Large intestine (tissue), 12 donors: Measurements from ENCODE around the gene OR5H15. TPM values are rescaled to one million over a fixed set of nuclear protein-coding genes. Genes with fewer than 3 reads are reported as not detected.
"Not testable (repeated sequence)": the region's sequence is repeated elsewhere in the genome, so short reads cannot be mapped to it uniquely, and the experiment has no call there.

Source experiments
- DNase-seq, 2 donors: peaks; one replicate each; pipeline versions ENCODE4 v3.0.0 to v3.0.0-alpha.2; 2013
- H3K27ac ChIP-seq: one replicate; pipeline ENCODE4 v1.5.1; 2013; ENCODE audit warnings: low read length
- H3K27me3 ChIP-seq: 2 replicates; pipeline ENCODE4 v1.6.1; 2013; ENCODE audit warnings: low read length; ENCODE audit not compliant: control insufficient read depth, insufficient read depth
- H3K36me3 ChIP-seq: 2 replicates; pipeline ENCODE4 v1.6.1; 2013; ENCODE audit warnings: low read length; ENCODE audit not compliant: control insufficient read depth, insufficient read depth
- H3K4me1 ChIP-seq: one replicate; pipeline ENCODE4 v1.6.1; 2013; ENCODE audit warnings: low read length; ENCODE audit not compliant: control insufficient read depth, insufficient read depth
- H3K4me3 ChIP-seq: one replicate; pipeline ENCODE4 v1.5.1; 2013; ENCODE audit warnings: low read length
- H3K9me3 ChIP-seq: one replicate; pipeline ENCODE4 v1.6.1; 2013; ENCODE audit warnings: mild to moderate bottlenecking, low read depth, low read length, moderate library complexity; ENCODE audit not compliant: control insufficient read depth
- WGBS: methylation state at CpG from one replicate; pipeline ENCODE4 v1.1.5; 2013; ENCODE audit warnings: low lambda C conversion rate; ENCODE audit not compliant: insufficient coverage; 5-methylcytosine and 5-hydroxymethylcytosine counted together
- long read RNA-seq, 11 donors: transcript quantifications; one replicate each; lab custom pipeline, GENCODE V29; 2026
- polyA plus RNA-seq: library from polyadenylated mRNA; unstranded; fragments of 120-200 nt; gene quantifications from one replicate; pipeline ENCODE4 v1.2.1, GENCODE V29; 2013

OR5H15 gene
- polyA plus RNA-seq: not detected
- long read RNA-seq, donor 1: 0 reads
- long read RNA-seq, donor 2: 0 reads
- long read RNA-seq, donor 3: 0 reads
- long read RNA-seq, donor 4: 0 reads
- long read RNA-seq, donor 5: 0 reads
- long read RNA-seq, donor 6: 0 reads
- long read RNA-seq, donor 7: 0 reads
- long read RNA-seq, donor 8: 0 reads
- long read RNA-seq, donor 9: 0 reads
- long read RNA-seq, donor 10: 0 reads
- long read RNA-seq, donor 11: 0 reads

GRCh38 chr3:98166396-98166795 is at the start of gene OR5H15:
OR5H15 (plus strand) TSS chr3:98166696; CDS start chr3:98168700, 2,004 bp downstream.
- Histone ChIP-seq H3K4me1 (no peaks in the 10 kb centered on the region), H3K9me3 (no peaks in the 10 kb centered on the region), H3K27ac (no peak within 1 kb of the TSS), H3K27me3 (no peaks in the 10 kb centered on the region), H3K4me3 (no peak within 1 kb of the TSS), H3K36me3 (no peaks in the 10 kb centered on the region)
- no peak for DNase-seq
- 89% methylated on average over 3 of the region's 3 CpGs for WGBS

- WGBS: 100% methylated on average over 1 of the region's 1 CpG
- no peak for DNase-seq
- H3K27me3 ChIP-seq: no peaks in the 10 kb centered on the region
- H3K4me3 ChIP-seq: no peak within 1 kb of the TSS
- H3K4me1 ChIP-seq: no peaks in the 10 kb centered on the region
- no peaks in the 10 kb centered on the region for H3K9me3 ChIP-seq
- no peak within 1 kb of the TSS for H3K27ac ChIP-seq
- H3K36me3 ChIP-seq: no peaks in the 10 kb centered on the region
These were observed 36.1 kb upstream of the OR5H15 start, which contains the start of gene OR5H1 for GRCh38 chr3:98130421-98130820. OR5H1 (plus strand) TSS chr3:98130721; CDS start chr3:98132698, 1,977 bp downstream.

DNA sequence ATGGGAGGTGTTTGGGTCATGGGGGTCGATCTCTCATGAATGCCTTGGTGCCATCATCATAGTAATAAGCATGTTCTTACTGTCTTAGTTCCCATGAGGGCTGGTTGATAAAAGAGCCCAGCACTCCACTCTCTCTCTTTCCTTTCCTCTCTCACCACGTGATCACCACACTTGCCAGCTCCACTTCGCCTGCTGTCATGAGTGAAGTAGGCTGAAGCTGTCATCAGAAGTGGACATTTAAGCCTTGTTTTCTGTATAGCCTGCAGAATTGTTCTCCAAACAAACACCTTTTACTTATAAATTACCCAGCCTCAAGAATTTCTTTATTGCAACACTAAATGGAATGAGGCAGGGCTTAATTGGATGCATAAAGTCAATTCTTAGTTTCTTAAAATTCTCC is 29.9 kb upstream of the OR5H15 start:
- WGBS: 80% methylated on average over 1 of the region's 3 CpGs
- no peak for DNase-seq
- Histone ChIP-seq H3K4me1 (no peaks in the 10 kb centered on the region), H3K27me3 (no peaks in the 10 kb centered on the region), H3K27ac (no peak overlapping the region), H3K36me3 (no peaks in the 10 kb centered on the region), H3K4me3 (no peak overlapping the region), H3K9me3 (no peaks in the 10 kb centered on the region)

GRCh38 chr3:98137826-98138557 is 28.5 kb upstream of the OR5H15 start:
- H3K4me1 ChIP-seq, H3K27me3 ChIP-seq, H3K4me3 ChIP-seq, H3K36me3 ChIP-seq, DNase-seq, H3K27ac ChIP-seq, H3K9me3 ChIP-seq: not testable (repeated sequence)
- 78% methylated on average over 2 of the region's 23 CpGs for WGBS

DNA sequence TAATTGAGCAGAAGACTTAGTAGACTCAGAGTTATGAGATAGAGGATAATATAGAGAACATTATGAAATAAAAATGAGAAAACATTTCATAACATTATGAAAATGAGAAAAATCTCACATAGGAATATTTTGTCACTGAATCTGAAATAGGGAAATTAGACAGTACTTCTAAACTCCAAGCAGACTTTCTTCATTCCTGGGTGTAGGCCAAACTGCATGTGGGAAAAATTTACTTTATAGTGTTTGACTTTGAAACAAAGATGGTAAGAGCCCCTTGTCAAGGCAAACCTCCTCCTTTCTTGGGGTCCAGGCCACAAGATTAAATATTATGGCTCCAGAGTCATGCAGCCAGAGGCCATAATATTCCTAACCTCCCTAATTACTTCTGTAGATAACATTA is 26.0 kb upstream of the OR5H15 start:
- no peaks in the 10 kb centered on the region for H3K27me3 ChIP-seq
- no peak overlapping the region for H3K4me3 ChIP-seq
- no peak for DNase-seq
- H3K27ac ChIP-seq: no peak overlapping the region
- no peaks in the 10 kb centered on the region for H3K9me3 ChIP-seq
- H3K36me3 ChIP-seq: no peaks in the 10 kb centered on the region
- H3K4me1 ChIP-seq: no peaks in the 10 kb centered on the region

DNA sequence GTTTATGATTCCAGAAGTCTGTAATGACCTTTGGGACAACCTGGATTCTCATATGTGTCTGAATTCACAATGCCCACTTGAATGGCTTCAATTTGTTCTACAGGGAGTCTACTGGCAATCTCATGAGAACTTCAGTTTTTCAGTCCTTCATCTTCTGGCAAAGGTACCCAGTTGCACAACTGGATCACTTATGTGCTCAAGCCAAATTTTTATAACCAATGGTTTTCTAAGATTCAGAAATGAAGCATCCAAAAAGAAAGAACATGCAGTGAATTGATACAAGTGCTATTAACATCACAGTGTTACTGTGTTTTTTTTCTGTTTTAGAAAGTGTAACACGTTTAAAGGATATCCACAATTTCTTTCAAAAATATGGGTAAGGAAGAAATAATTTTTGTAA is 19.3 kb upstream of the OR5H15 start, which contains the start of gene OR5H14:
TSS of gene OR5H14 (plus strand) at position 301 of the 400 bp plus-strand sequence. CDS start 1,907 bp downstream, outside the sequence.
- WGBS: 100% methylated on average over 1 of the region's 1 CpG
- Histone ChIP-seq H3K27me3 (no peaks in the 10 kb centered on the region), H3K4me1 (no peaks in the 10 kb centered on the region), H3K27ac (no peak within 1 kb of the TSS), H3K9me3 (no peaks in the 10 kb centered on the region), H3K36me3 (no peaks in the 10 kb centered on the region), H3K4me3 (no peak within 1 kb of the TSS)
- DNase-seq: no peak

- Histone ChIP-seq H3K4me1 (no peaks in the 10 kb centered on the region), H3K27ac (no peak overlapping the region), H3K9me3 (no peaks in the 10 kb centered on the region), H3K36me3 (no peaks in the 10 kb centered on the region), H3K27me3 (no peaks in the 10 kb centered on the region), H3K4me3 (no peak overlapping the region)
- 60% methylated on average over 3 of the region's 3 CpGs for WGBS
- DNase-seq: no peak
These were observed 17.7 kb upstream of the OR5H15 start for GRCh38 chr3:98148751-98149150.

DNA sequence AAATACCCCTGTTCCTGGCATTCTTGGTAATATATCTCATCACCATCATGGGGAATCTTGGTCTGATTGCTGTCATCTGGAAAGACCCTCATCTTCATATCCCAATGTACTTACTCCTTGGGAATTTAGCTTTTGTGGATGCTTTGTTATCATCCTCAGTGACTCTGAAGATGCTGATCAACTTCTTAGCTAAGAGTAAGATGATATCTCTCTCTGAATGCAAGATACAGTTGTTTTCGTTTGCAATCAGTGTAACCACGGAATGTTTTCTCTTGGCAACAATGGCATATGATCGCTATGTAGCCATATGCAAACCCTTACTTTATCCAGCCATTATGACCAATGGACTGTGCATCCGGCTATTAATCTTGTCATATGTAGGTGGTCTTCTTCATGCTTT is 17.0 kb upstream of the OR5H15 start:
- WGBS: no CpG with 5 or more reads among the region's 4 CpGs
- not testable (repeated sequence) for H3K9me3 ChIP-seq, H3K27ac ChIP-seq, H3K4me1 ChIP-seq, H3K4me3 ChIP-seq, H3K27me3 ChIP-seq, DNase-seq, H3K36me3 ChIP-seq

- no peak for DNase-seq
- H3K27ac ChIP-seq: no peak overlapping the region
- H3K9me3 ChIP-seq: no peaks in the 10 kb centered on the region
- H3K4me3 ChIP-seq: no peak overlapping the region
- H3K4me1 ChIP-seq: no peaks in the 10 kb centered on the region
- no peaks in the 10 kb centered on the region for H3K27me3 ChIP-seq
- no peaks in the 10 kb centered on the region for H3K36me3 ChIP-seq
- WGBS: 90% methylated on average over 4 of the region's 5 CpGs
These were observed 15.3 kb upstream of the OR5H15 start for GRCh38 chr3:98151241-98151640.

GRCh38 chr3:98171071-98171470 is 4.6 kb downstream of the OR5H15 start:
- no CpG with 5 or more reads among the region's 1 CpG for WGBS
- Histone ChIP-seq H3K4me1 (no peaks in the 10 kb centered on the region), H3K4me3 (no peak overlapping the region), H3K27ac (no peak overlapping the region), H3K9me3 (no peaks in the 10 kb centered on the region), H3K27me3 (no peaks in the 10 kb centered on the region), H3K36me3 (no peaks in the 10 kb centered on the region)
- DNase-seq: no peak

- Histone ChIP-seq H3K27me3 (no peaks in the 10 kb centered on the region), H3K4me3 (no peak overlapping the region)
- WGBS: 100% methylated on average over 3 of the region's 7 CpGs
These were observed 6.1 kb downstream of the OR5H15 start for GRCh38 chr3:98172621-98173020.

More at GRCh38 chr3:98172621-98173020, 6.1 kb downstream of the OR5H15 start:
- no peak overlapping the region for H3K27ac ChIP-seq
- no peaks in the 10 kb centered on the region for H3K9me3 ChIP-seq
- no peaks in the 10 kb centered on the region for H3K36me3 ChIP-seq
- no peak for DNase-seq
- no peaks in the 10 kb centered on the region for H3K4me1 ChIP-seq
